Testis (tissue), 2 donors: ENCODE results near the gene CIAPIN1.

Source experiments
- POLR2A ChIP-seq: fragments of 450-650 bp; IDR thresholded peaks from one replicate; pipeline ENCODE4 v1.6.1; 2017; ENCODE audit warnings: antibody characterized with exemption, mild to moderate bottlenecking, moderate library complexity
- TF ChIP-seq, protein P1 (sequence below), 3 experiments: fragments of 450-650 bp in 2 of 3; fragments of 200-600 bp in 1 of 3; sonication (generic) in 1 of 3; IDR thresholded peaks; one replicate each; pipeline ENCODE4 v1.5.1; 2016 to 2019; ENCODE audit warnings: antibody characterized with exemption in 3 of 3, mild to moderate bottlenecking in 2 of 3, moderate library complexity in 1 of 3

- no peak for TF ChIP-seq POLR2A
- TF ChIP-seq, protein P1, sequence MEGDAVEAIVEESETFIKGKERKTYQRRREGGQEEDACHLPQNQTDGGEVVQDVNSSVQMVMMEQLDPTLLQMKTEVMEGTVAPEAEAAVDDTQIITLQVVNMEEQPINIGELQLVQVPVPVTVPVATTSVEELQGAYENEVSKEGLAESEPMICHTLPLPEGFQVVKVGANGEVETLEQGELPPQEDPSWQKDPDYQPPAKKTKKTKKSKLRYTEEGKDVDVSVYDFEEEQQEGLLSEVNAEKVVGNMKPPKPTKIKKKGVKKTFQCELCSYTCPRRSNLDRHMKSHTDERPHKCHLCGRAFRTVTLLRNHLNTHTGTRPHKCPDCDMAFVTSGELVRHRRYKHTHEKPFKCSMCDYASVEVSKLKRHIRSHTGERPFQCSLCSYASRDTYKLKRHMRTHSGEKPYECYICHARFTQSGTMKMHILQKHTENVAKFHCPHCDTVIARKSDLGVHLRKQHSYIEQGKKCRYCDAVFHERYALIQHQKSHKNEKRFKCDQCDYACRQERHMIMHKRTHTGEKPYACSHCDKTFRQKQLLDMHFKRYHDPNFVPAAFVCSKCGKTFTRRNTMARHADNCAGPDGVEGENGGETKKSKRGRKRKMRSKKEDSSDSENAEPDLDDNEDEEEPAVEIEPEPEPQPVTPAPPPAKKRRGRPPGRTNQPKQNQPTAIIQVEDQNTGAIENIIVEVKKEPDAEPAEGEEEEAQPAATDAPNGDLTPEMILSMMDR (IDR thresholded peaks at IDR 0.05) = no peak
These were observed 32.2 kb upstream of the CIAPIN1 start for GRCh38 chr16:57479205-57479975.
